Activated CD8-positive, alpha-beta memory T cell treated with anti-CD3 and anti-CD28 coated beads for 24 hours (primary cell): ENCODE results near the gene DYNC1H1.
"Not testable (repeated sequence)": the region's sequence is repeated elsewhere in the genome, so short reads cannot be mapped to it uniquely, and the experiment has no call there.

ENCODE experiments used
- DNase-seq: peaks from one replicate; pipeline ENCODE4 v3.0.0-alpha.2; 2020

DYNC1H1 gene

GRCh38 chr14:102074415-102074964 is 110.1 kb downstream of the DYNC1H1 start:
- no peak for DNase-seq

GRCh38 chr14:102075155-102075554 is 110.8 kb downstream of the DYNC1H1 start:
- no peak for DNase-seq

GRCh38 chr14:102077382-102077709 is 113.0 kb downstream of the DYNC1H1 start:
- DNase-seq: no peak

- not testable (repeated sequence) for DNase-seq
These were observed 114.0 kb downstream of the DYNC1H1 start for GRCh38 chr14:102078361-102078791.

- no peak for DNase-seq
These were observed 114.7 kb downstream of the DYNC1H1 start for GRCh38 chr14:102078831-102079699.

- no peak for DNase-seq
These were observed 115.3 kb downstream of the DYNC1H1 start for GRCh38 chr14:102079700-102079979.

GRCh38 chr14:102080183-102081080 is 116.1 kb downstream of the DYNC1H1 start:
- no peak for DNase-seq

GRCh38 chr14:102081231-102082080 is 117.1 kb downstream of the DYNC1H1 start:
- no peak for DNase-seq

GRCh38 chr14:102084522-102084921 is 120.1 kb downstream of the DYNC1H1 start:
- not testable (repeated sequence) for DNase-seq

GRCh38 chr14:102084931-102085330 is 120.6 kb downstream of the DYNC1H1 start:
- no peak for DNase-seq

GRCh38 chr14:102085488-102085887 is 121.1 kb downstream of the DYNC1H1 start:
- DNase-seq: no peak

GRCh38 chr14:102085948-102086708 is 121.8 kb downstream of the DYNC1H1 start:
- DNase-seq: no peak

- DNase-seq: no peak
These were observed 122.3 kb downstream of the DYNC1H1 start for GRCh38 chr14:102086709-102086971.

GRCh38 chr14:102086972-102087761 is 122.8 kb downstream of the DYNC1H1 start, which contains the start of gene HSP90AA1:
HSP90AA1 (minus strand) TSS chr14:102087044; CDS start chr14:102086378, 666 bp downstream.
- peak; percentile 99 for DNase-seq

- DNase-seq: no peak
These were observed 123.3 kb downstream of the DYNC1H1 start for GRCh38 chr14:102087762-102088011.

- peak; percentile 90 for DNase-seq
These were observed 123.8 kb downstream of the DYNC1H1 start for GRCh38 chr14:102088012-102088792.

GRCh38 chr14:102089621-102090343 is 125.4 kb downstream of the DYNC1H1 start:
- no peak for DNase-seq

- no peak for DNase-seq
These were observed 126.3 kb downstream of the DYNC1H1 start for GRCh38 chr14:102090713-102091112.

GRCh38 chr14:102092806-102093205 is 128.4 kb downstream of the DYNC1H1 start:
- DNase-seq: no peak

- no peak for DNase-seq
These were observed 129.7 kb downstream of the DYNC1H1 start for GRCh38 chr14:102094101-102094500.
